Forelimb muscle (tissue), 1 donor: ENCODE data around the gene SPATA31C2. TPM values are rescaled to one million over a fixed set of nuclear protein-coding genes. Genes with fewer than 3 reads are reported as not detected.
"Not testable (repeated sequence)": the region's sequence is repeated elsewhere in the genome, so short reads cannot be mapped to it uniquely, and the experiment has no call there.

ENCODE experiments used
- DNase-seq: peaks from one replicate; pipeline ENCODE4 v3.0.0-alpha.2; 2013; ENCODE audit warnings: low read depth
- polyA plus RNA-seq: library from polyadenylated mRNA; unstranded; fragments of 120-200 nt; gene quantifications from one replicate; pipeline ENCODE4 v1.2.1, GENCODE V29; 2013; ENCODE audit not compliant: insufficient read length

SPATA31C2 gene
- polyA plus RNA-seq, 1 donor: not detected

- DNase-seq: not testable (repeated sequence)
Measured at GRCh38 chr9:88127700-88128300, 10.5 kb downstream of the SPATA31C2 start.

- DNase-seq: not testable (repeated sequence)
Measured at GRCh38 chr9:88123413-88123812, 14.9 kb downstream of the SPATA31C2 start.

GRCh38 chr9:88118121-88118520 is 20.2 kb downstream of the SPATA31C2 start:
- DNase-seq: not testable (repeated sequence)

- not testable (repeated sequence) for DNase-seq
Measured at GRCh38 chr9:88114968-88115612, 23.2 kb downstream of the SPATA31C2 start.

GRCh38 chr9:88114283-88114967 is 23.9 kb downstream of the SPATA31C2 start:
- not testable (repeated sequence) for DNase-seq

- not testable (repeated sequence) for DNase-seq
Measured at GRCh38 chr9:88113156-88114130, 24.8 kb downstream of the SPATA31C2 start.

- no peak for DNase-seq
Measured at GRCh38 chr9:88110026-88110425, 28.2 kb downstream of the SPATA31C2 start.

- no peak for DNase-seq
Measured at GRCh38 chr9:88108779-88109178, 29.5 kb downstream of the SPATA31C2 start.

GRCh38 chr9:88106492-88106891 is 31.8 kb downstream of the SPATA31C2 start:
- DNase-seq: no peak

- no peak for DNase-seq
Measured at GRCh38 chr9:88092797-88093331, 45.4 kb downstream of the SPATA31C2 start.

- DNase-seq: no peak
Measured at GRCh38 chr9:88090151-88090581, 48.1 kb downstream of the SPATA31C2 start.

- no peak for DNase-seq
Measured at GRCh38 chr9:88087906-88088305, 50.4 kb downstream of the SPATA31C2 start.

GRCh38 chr9:88085476-88085875 is 52.8 kb downstream of the SPATA31C2 start:
- DNase-seq: no peak

- DNase-seq: no peak
Measured at GRCh38 chr9:88084357-88085183, 53.7 kb downstream of the SPATA31C2 start.

Other genes with a start within 250 kb of the SPATA31C2 start
- gene SPATA31C1, start 220.5 kb downstream of the SPATA31C2 start, polyA plus RNA-seq: 0.08 TPM
- gene CDK20, start 163.9 kb downstream of the SPATA31C2 start, polyA plus RNA-seq: 7.3 TPM
- 58.1 TPM for gene SPIN1, start 250.0 kb upstream of the SPATA31C2 start, polyA plus RNA-seq